ENCODE results near the gene TXNRD3.

GRCh38 chr3:126666658-126667528 is 12.0 kb upstream of the TXNRD3 start:
- no peak for TF ChIP-seq CTCF (IDR thresholded peaks at IDR 0.05)
- TF ChIP-seq POLR2A (IDR thresholded peaks at IDR 0.05) = no peak

All from right lobe of liver (tissue), 4 donors.